Tibial nerve (tissue), 4 donors: ENCODE results near the gene GIMAP8. TPM values are rescaled to one million over a fixed set of nuclear protein-coding genes. Genes with fewer than 3 reads are reported as not detected.

Source experiments
- DNase-seq, 2 donors: peaks; one replicate each; pipeline ENCODE4 v3.0.0-alpha.2; 2019; ENCODE audit warnings: low spot score in 2 of 2
- H3K27ac ChIP-seq, 4 donors: fragments of 200-600 bp; sonication (generic) in 3 of 4; one replicate each; pipeline ENCODE4 v1.5.1; 2017 to 2019; ENCODE audit warnings: mild to moderate bottlenecking in 1 of 4
- H3K27me3 ChIP-seq, 2 donors: fragments of 200-600 bp; sonication (generic) in 1 of 2; one replicate each; pipeline versions ENCODE4 v1.5.1 to v1.6.0; 2017 to 2019
- H3K36me3 ChIP-seq, 3 donors: fragments of 200-600 bp; sonication (generic); one replicate each; pipeline ENCODE4 v1.5.1; 2018 to 2019
- H3K4me1 ChIP-seq, 4 donors: fragments of 200-600 bp; sonication (generic) in 3 of 4; one replicate each; pipeline ENCODE4 v1.5.1; 2017 to 2019
- H3K4me3 ChIP-seq, 4 donors: fragments of 200-600 bp; sonication (generic) in 3 of 4; one replicate each; pipeline ENCODE4 v1.5.1; 2017 to 2019; ENCODE audit warnings: mild to moderate bottlenecking in 1 of 4, moderate library complexity in 1 of 4
- H3K9me3 ChIP-seq, 4 donors: fragments of 200-600 bp; sonication (generic) in 3 of 4; one replicate each; pipeline ENCODE4 v1.5.1; 2017 to 2019
- EP300 ChIP-seq, 2 donors: sonication (generic); formaldehyde crosslinking; IDR thresholded peaks; one replicate each; pipeline ENCODE4 v1.6.1; 2017; ENCODE audit warnings: antibody characterized with exemption in 2 of 2, mild to moderate bottlenecking in 1 of 2
- POLR2A ChIP-seq, 2 donors: fragments of 450-650 bp; IDR thresholded peaks; one replicate each; pipeline ENCODE4 v1.6.1; 2017; ENCODE audit warnings: antibody characterized with exemption in 2 of 2, mild to moderate bottlenecking in 2 of 2, moderate library complexity in 2 of 2
- WGBS, 2 donors: methylation state at CpG; one replicate each; pipeline ENCODE4 v1.1.5; 2018; 5-methylcytosine and 5-hydroxymethylcytosine counted together
- total RNA-seq, 4 donors: library from RNA; depleted of rRNA; stranded (reverse); fragments of >200 nt; gene quantifications; one replicate each; pipeline ENCODE4 v1.1.0, GENCODE V29; 2016
- TF ChIP-seq, protein P1 (sequence below), 5 experiments: fragments of 200-600 bp in 3 of 5; fragments of 450-650 bp in 2 of 5; sonication (generic) in 3 of 5; IDR thresholded peaks; one replicate each; pipeline ENCODE4 v1.5.1; 2016 to 2019; ENCODE audit warnings: antibody characterized with exemption in 5 of 5, mild to moderate bottlenecking in 3 of 5, moderate library complexity in 2 of 5

GIMAP8 gene
- total RNA-seq, 4 donors from 2014 or later, result 6.3 to 15.9 (median 10.4) TPM

DNA sequence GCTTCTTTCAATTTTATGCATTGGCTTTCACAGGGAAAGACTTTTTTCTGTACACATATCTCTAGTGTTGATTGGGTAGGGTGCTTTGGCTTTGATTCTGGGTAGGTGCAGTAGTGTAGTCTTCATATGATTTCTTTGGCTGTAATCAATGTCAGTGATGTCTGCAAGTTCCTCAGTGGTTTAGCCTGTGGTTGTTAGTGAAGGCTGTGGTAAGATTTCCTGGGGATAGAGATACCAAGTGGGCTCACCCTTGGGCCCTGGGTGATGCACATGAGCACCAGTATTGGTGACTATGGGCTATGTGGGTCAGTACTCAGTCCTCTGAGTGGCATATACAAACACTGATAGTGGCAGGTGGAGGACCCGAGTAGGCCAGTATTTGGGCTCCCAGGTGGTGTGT lies 13.0 kb downstream of the GIMAP8 start:
- DNase-seq, result no peak
- Histone ChIP-seq H3K36me3 (no peaks in the 10 kb centered on the region), H3K4me1 (peaks cover 0 to 5% (median 0%) of the 10 kb centered on the region in 4 donors), H3K27me3 (no peaks in the 10 kb centered on the region), H3K9me3 (peaks cover 0 to 39% (median 5%) of the 10 kb centered on the region in 4 donors), H3K4me3 (no peak overlapping the region), H3K27ac (no peak overlapping the region)
- WGBS, 2 donors, result 88% methylated on average over 1 of the region's 1 CpG
- TF ChIP-seq EP300 (IDR thresholded peaks at IDR 0.05), result no peak
- TF ChIP-seq, protein P1, sequence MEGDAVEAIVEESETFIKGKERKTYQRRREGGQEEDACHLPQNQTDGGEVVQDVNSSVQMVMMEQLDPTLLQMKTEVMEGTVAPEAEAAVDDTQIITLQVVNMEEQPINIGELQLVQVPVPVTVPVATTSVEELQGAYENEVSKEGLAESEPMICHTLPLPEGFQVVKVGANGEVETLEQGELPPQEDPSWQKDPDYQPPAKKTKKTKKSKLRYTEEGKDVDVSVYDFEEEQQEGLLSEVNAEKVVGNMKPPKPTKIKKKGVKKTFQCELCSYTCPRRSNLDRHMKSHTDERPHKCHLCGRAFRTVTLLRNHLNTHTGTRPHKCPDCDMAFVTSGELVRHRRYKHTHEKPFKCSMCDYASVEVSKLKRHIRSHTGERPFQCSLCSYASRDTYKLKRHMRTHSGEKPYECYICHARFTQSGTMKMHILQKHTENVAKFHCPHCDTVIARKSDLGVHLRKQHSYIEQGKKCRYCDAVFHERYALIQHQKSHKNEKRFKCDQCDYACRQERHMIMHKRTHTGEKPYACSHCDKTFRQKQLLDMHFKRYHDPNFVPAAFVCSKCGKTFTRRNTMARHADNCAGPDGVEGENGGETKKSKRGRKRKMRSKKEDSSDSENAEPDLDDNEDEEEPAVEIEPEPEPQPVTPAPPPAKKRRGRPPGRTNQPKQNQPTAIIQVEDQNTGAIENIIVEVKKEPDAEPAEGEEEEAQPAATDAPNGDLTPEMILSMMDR (IDR thresholded peaks at IDR 0.05), result no peak
- TF ChIP-seq POLR2A (IDR thresholded peaks at IDR 0.05), result no peak

DNA sequence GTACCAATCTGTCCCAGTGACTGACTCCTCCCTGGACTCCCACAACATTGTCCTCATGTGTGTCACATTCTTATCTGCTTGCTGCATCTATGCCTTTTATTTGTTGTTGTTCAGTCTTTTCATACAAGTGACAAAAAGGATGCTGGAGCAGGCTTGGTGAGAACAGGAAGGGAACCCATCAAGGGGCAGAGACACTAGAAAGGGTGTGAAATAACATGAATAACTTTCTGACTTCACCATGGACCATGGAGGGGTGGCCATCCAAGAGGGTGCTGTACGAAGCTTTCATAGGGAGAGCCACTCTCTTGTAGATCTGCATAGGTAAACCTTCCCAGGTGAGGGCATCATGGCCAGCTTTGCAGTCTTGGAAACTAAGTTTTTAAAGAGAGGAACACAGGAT lies 14.5 kb downstream of the GIMAP8 start:
- peaks cover 0 to 5% (median 0%) of the 10 kb centered on the region in 4 donors for H3K4me1 ChIP-seq
- no peak overlapping the region for H3K27ac ChIP-seq
- peaks cover 0 to 39% (median 5%) of the 10 kb centered on the region in 4 donors for H3K9me3 ChIP-seq
- no peaks in the 10 kb centered on the region for H3K27me3 ChIP-seq
- WGBS, 2 donors, result 71 to 94% methylated on average over 1 of the region's 1 CpG
- TF ChIP-seq, protein P1 (IDR thresholded peaks at IDR 0.05), result no peak
- TF ChIP-seq EP300 (IDR thresholded peaks at IDR 0.05), result no peak
- TF ChIP-seq POLR2A (IDR thresholded peaks at IDR 0.05), result no peak
- no peaks in the 10 kb centered on the region for H3K36me3 ChIP-seq
- no peak overlapping the region for H3K4me3 ChIP-seq
- no peak for DNase-seq

DNA sequence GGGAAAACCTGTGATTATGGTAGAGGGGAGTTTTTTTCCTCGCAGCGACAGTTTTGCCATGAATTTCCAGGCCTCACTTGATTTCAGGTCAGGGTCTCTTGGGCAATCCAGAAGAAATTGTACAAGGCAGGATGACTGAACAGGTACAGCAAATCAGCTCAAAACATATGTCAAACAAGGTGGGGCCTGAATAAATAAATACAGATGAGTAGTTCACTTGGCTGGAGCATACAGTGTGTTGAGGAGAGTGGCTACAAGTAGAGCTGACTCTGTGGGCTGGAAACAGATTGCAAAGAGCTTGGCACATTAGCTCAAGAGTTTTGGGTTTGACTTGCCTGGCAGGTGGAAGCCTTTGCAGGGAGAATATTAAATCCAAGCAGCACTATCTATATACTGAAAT lies 15.0 kb downstream of the GIMAP8 start:
- TF ChIP-seq EP300 (IDR thresholded peaks at IDR 0.05), result no peak
- no peak for TF ChIP-seq POLR2A (IDR thresholded peaks at IDR 0.05)
- TF ChIP-seq, protein P1 (IDR thresholded peaks at IDR 0.05), result no peak
- H3K36me3 ChIP-seq, result no peaks in the 10 kb centered on the region
- H3K4me3 ChIP-seq, result no peak overlapping the region
- peaks cover 0 to 35% (median 5%) of the 10 kb centered on the region in 4 donors for H3K9me3 ChIP-seq
- no peaks in the 10 kb centered on the region for H3K27me3 ChIP-seq
- DNase-seq, result no peak
- no peak overlapping the region for H3K27ac ChIP-seq
- peaks cover 0 to 5% (median 0%) of the 10 kb centered on the region in 4 donors for H3K4me1 ChIP-seq
- WGBS, 2 donors, result 95 to 96% methylated on average over 2 of the region's 2 CpGs

DNA sequence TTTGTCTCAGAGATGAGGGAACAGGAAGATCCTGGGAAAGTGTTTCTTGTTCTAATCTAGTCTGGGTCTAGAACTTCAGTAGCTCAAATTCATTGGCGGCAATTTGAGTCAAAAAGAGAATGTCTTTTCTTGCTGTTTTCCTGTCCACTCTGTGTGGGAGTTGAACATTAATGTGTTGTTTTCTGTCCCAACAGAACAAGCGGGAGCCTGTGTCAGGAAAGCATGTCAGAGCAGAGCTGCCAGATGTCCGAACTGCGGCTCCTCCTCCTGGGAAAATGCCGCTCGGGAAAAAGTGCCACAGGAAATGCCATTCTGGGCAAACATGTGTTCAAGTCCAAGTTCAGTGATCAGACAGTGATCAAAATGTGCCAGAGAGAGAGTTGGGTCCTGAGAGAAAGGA lies 16.0 kb downstream of the GIMAP8 start:
- Histone ChIP-seq H3K36me3 (no peaks in the 10 kb centered on the region), H3K27me3 (no peaks in the 10 kb centered on the region), H3K9me3 (peaks cover 0 to 25% (median 2%) of the 10 kb centered on the region in 4 donors), H3K4me3 (peak overlapping the region in 1 of 4 donors; percentile 31), H3K27ac (peak overlapping the region in 2 of 4 donors; percentile 28 to 41), H3K4me1 (peaks cover 0 to 5% (median 0%) of the 10 kb centered on the region in 4 donors)
- TF ChIP-seq, protein P1 (IDR thresholded peaks at IDR 0.05), result no peak
- TF ChIP-seq EP300 (IDR thresholded peaks at IDR 0.05) (peak in 1 of 2 donors; percentile 39), POLR2A (IDR thresholded peaks at IDR 0.05) (no peak)
- no peak for DNase-seq
- WGBS, 2 donors, result 18 to 19% methylated on average over 6 of the region's 6 CpGs

DNA sequence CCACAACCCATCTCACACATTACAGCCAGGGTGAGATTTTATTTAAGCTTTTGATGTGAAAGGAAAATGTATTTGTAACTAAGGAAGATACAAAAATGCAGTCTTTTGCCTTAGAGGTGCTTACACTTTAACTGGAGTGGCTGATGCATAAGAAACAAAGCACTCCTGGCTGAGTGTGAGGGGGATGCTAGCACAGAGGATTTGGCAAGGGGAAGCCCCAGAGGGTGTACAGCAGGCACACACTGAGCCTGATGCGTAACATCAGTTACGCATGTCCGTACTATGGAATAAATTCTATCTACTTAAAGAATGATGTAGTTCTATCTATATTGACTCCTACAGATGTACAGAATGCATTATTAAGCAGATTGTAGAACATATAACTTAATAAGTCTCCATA lies 17.8 kb downstream of the GIMAP8 start:
- Histone ChIP-seq H3K4me1 (peaks cover 0 to 5% (median 0%) of the 10 kb centered on the region in 4 donors), H3K9me3 (peaks cover 0 to 7% (median 0%) of the 10 kb centered on the region in 4 donors), H3K36me3 (no peaks in the 10 kb centered on the region), H3K27me3 (no peaks in the 10 kb centered on the region), H3K4me3 (peak overlapping the region in 1 of 4 donors; percentile 31), H3K27ac (no peak overlapping the region)
- WGBS, 2 donors, result 83 to 98% methylated on average over 3 of the region's 3 CpGs
- TF ChIP-seq EP300 (IDR thresholded peaks at IDR 0.05), result no peak
- DNase-seq, result no peak

DNA sequence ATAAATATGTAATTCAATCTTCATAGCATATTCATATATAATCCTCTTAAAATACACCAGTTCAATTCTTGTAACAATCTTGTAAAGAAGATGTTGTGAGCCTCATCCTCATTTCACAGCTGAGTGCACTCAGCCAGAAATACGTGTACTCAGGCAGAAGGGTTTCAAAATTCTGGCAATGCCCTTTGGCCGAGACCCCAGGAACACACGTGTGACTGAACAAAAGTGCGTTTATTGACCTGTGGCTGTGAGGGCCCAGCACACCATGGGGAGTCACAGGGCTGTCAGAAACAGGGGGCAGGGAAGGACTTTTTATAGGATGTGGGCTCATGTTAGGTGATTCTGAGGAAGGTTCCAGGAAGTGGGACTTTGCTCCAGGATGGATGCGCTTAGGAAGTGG lies 21.5 kb downstream of the GIMAP8 start:
- DNase-seq, result no peak
- Histone ChIP-seq H3K9me3 (no peaks in the 10 kb centered on the region), H3K36me3 (no peaks in the 10 kb centered on the region), H3K4me3 (no peak overlapping the region), H3K27ac (no peak overlapping the region), H3K27me3 (no peaks in the 10 kb centered on the region), H3K4me1 (no peaks in the 10 kb centered on the region)
- TF ChIP-seq, protein P1 (IDR thresholded peaks at IDR 0.05), result no peak
- TF ChIP-seq EP300 (IDR thresholded peaks at IDR 0.05), result no peak
- TF ChIP-seq POLR2A (IDR thresholded peaks at IDR 0.05), result no peak
- WGBS, 2 donors, result 47 to 51% methylated on average over 5 of the region's 5 CpGs
